ENCODE data around the gene TP53RK.

DNA sequence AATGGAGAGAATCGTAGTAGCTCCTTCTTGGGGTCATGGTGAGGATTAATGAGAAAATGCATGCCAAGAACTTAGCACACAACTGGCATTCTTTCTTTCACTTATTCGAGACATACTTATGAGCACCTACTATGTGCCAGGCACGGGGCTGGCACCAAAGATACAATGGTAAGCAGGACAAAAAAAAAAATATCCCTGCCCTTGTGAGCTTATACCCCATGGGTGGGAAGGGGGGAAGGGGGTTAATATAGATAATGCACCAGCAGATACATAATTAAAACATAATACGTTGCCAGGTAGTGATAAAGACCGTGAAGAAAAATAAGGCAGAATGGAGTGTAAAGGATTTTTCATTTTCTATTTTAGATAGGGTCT, 46.3 kb downstream of the TP53RK start:
- no peak for TF ChIP-seq RARB (CRISPR knock-in tag; IDR thresholded peaks at IDR 0.05)
- TF ChIP-seq ESRRG (CRISPR knock-in tag; IDR thresholded peaks at IDR 0.05) = no peak
